IMR-90 (cell line): Measurements from ENCODE around the gene MAML2. TPM values are rescaled to one million over a fixed set of nuclear protein-coding genes. Genes with fewer than 3 reads are reported as not detected.

Source experiments
- ATAC-seq: fragments of 200-7000 bp; cut with Tn5 transposase; 2 replicates; pipeline ENCODE4 v1.9.1; 2020; ENCODE audit warnings: low read depth, mild to moderate bottlenecking, moderate library complexity
- BruUV-seq: library from RNA; stranded (reverse); fragments of 400-500 nt; replicated peaks from 2 replicates; lab custom pipeline; 2021; lab: Mats Ljungman, UMichigan
- CTCF ChIA-PET: fragments of 300-600 bp; formaldehyde crosslinking; extraction: SDS; loops from one replicate; lab custom pipeline; 2021; ENCODE audit warnings: antibody characterized with exemption; lab: Yijun Ruan, JAX
- POLR2A ChIA-PET: fragments of 300-600 bp; sonication (Branson Sonifier 250); formaldehyde crosslinking; loops from one replicate; lab custom pipeline; 2022; ENCODE audit warnings: antibody characterized with exemption; ENCODE audit not compliant: unreplicated experiment; lab: Charles Lee
- DNase-seq: peaks from one replicate; pipeline ENCODE4 v3.0.0; 2013
- H2AFZ ChIP-seq: replicated peaks from 2 replicates; pipeline ENCODE3; 2013; ENCODE audit warnings: low read length, mild to moderate bottlenecking; ENCODE audit not compliant: poor library complexity
- H2AK5ac ChIP-seq: 2 replicates; pipeline ENCODE4 v1.6.1; 2013; ENCODE audit warnings: low read depth, low read length, inconsistent platforms
- H2AK9ac ChIP-seq: replicated peaks from 2 replicates; pipeline ENCODE3; 2013; ENCODE audit warnings: mild to moderate bottlenecking, low read depth, low read length, moderate library complexity; ENCODE audit not compliant: poor library complexity
- H2BK120ac ChIP-seq: 2 replicates; pipeline ENCODE4 v1.6.1; 2013; ENCODE audit warnings: low read depth, low read length, inconsistent platforms
- H2BK15ac ChIP-seq: 3 replicates; pipeline ENCODE4 v1.6.1; 2013; ENCODE audit warnings: low read depth, low read length, inconsistent platforms
- H2BK20ac ChIP-seq: 2 replicates; pipeline ENCODE4 v1.6.1; 2013; ENCODE audit warnings: low read depth, mild to moderate bottlenecking, inconsistent platforms, low read length, moderate library complexity
- H2BK5ac ChIP-seq: 2 replicates; pipeline ENCODE4 v1.6.1; 2013; ENCODE audit warnings: mild to moderate bottlenecking, low read depth, low read length, inconsistent platforms; ENCODE audit not compliant: poor library complexity, severe bottlenecking
- H3K14ac ChIP-seq: replicated peaks from 2 replicates; pipeline ENCODE4 v1.6.1; 2013; ENCODE audit warnings: low read depth, low read length, inconsistent platforms
- H3K18ac ChIP-seq: 2 replicates; pipeline ENCODE4 v1.6.1; 2013; ENCODE audit warnings: low read depth, low read length, control low read depth
- H3K23ac ChIP-seq: 2 replicates; pipeline ENCODE4 v1.6.1; 2013; ENCODE audit warnings: low read depth, low read length, inconsistent platforms
- H3K27ac ChIP-seq: 2 replicates; pipeline ENCODE4 v1.5.1; 2013; ENCODE audit warnings: mild to moderate bottlenecking, control low read depth, low read length; ENCODE audit not compliant: insufficient read depth
- H3K27me3 ChIP-seq: 2 replicates; pipeline ENCODE4 v1.6.1; 2013; ENCODE audit warnings: low read length; ENCODE audit not compliant: control insufficient read depth, insufficient read depth
- H3K36me3 ChIP-seq: 2 replicates; pipeline ENCODE4 v1.6.1; 2013; ENCODE audit warnings: low read length, mixed read lengths; ENCODE audit not compliant: control insufficient read depth, insufficient read depth
- H3K4ac ChIP-seq: 2 replicates; pipeline ENCODE4 v1.6.1; 2013; ENCODE audit warnings: low read depth, low read length, inconsistent platforms
- H3K4me1 ChIP-seq: 2 replicates; pipeline ENCODE4 v1.6.1; 2013; ENCODE audit warnings: low read length, mixed read lengths; ENCODE audit not compliant: control insufficient read depth, insufficient read depth
- H3K4me2 ChIP-seq: 2 replicates; pipeline ENCODE4 v1.6.1; 2013; ENCODE audit warnings: low read depth, mild to moderate bottlenecking, control low read depth, low read length, moderate library complexity
- H3K4me3 ChIP-seq: 2 replicates; pipeline ENCODE4 v1.5.1; 2013; ENCODE audit warnings: low read depth, mild to moderate bottlenecking, control low read depth, low read length, moderate library complexity; ENCODE audit not compliant: insufficient read depth
- H3K56ac ChIP-seq: 2 replicates; pipeline ENCODE4 v1.6.1; 2013; ENCODE audit warnings: low read length, inconsistent platforms; ENCODE audit not compliant: insufficient read depth; ENCODE audit errors: extremely low read depth
- H3K79me1 ChIP-seq, 2 experiments: 2 replicates each; pipeline ENCODE4 v1.6.1; 2013; ENCODE audit warnings: low read length in 2 of 2, inconsistent platforms in 1 of 2, low read depth in 1 of 2
- H3K9ac ChIP-seq: 2 replicates; pipeline ENCODE4 v1.6.1; 2013; ENCODE audit warnings: low read depth, low read length, control low read depth
- H3K9me1 ChIP-seq: 2 replicates; pipeline ENCODE4 v1.6.1; 2013; ENCODE audit warnings: low read length, inconsistent platforms; ENCODE audit not compliant: insufficient read depth
- H3K9me3 ChIP-seq: 2 replicates; pipeline ENCODE4 v1.6.1; 2013; ENCODE audit warnings: low read length; ENCODE audit not compliant: control insufficient read depth, insufficient read depth
- H4K20me1 ChIP-seq: 2 replicates; pipeline ENCODE4 v1.6.1; 2013; ENCODE audit warnings: low read length, inconsistent platforms; ENCODE audit not compliant: insufficient read depth
- H4K5ac ChIP-seq: 2 replicates; pipeline ENCODE4 v1.6.1; 2013; ENCODE audit warnings: mild to moderate bottlenecking, low read depth, low read length, control low read depth
- H4K8ac ChIP-seq, 2 experiments: 2 replicates each; pipeline ENCODE4 v1.6.1; 2013; ENCODE audit warnings: low read depth in 2 of 2, low read length in 2 of 2, control low read depth in 1 of 2, inconsistent platforms in 1 of 2
- H4K91ac ChIP-seq: 2 replicates; pipeline ENCODE4 v1.6.1; 2013; ENCODE audit warnings: low read depth, low read length, inconsistent platforms; ENCODE audit not compliant: insufficient read depth
- BHLHE40 ChIP-seq: fragments of 150-350 bp; IDR thresholded peaks from 2 replicates; pipeline ENCODE4 v1.6.1; 2016; ENCODE audit warnings: mild to moderate bottlenecking, low read depth, low read length
- CEBPB ChIP-seq: IDR thresholded peaks from 2 replicates; pipeline ENCODE4 v1.6.1; 2012; ENCODE audit warnings: low read depth, low read length, improper control_type of control experiment
- CHD1 ChIP-seq: IDR thresholded peaks from 2 replicates; pipeline ENCODE4 v1.6.1; 2012; ENCODE audit warnings: low read depth, low read length, improper control_type of control experiment
- FOS ChIP-seq: fragments of 150-350 bp; IDR thresholded peaks from 2 replicates; pipeline ENCODE4 v1.6.1; 2016; ENCODE audit warnings: low read depth, low read length
- MAFK ChIP-seq: IDR thresholded peaks from 2 replicates; pipeline ENCODE4 v1.6.1; 2012; ENCODE audit warnings: low read depth, low read length, improper control_type of control experiment
- MAZ ChIP-seq: IDR thresholded peaks from 2 replicates; pipeline ENCODE4 v1.6.1; 2012; ENCODE audit warnings: low read depth, mild to moderate bottlenecking, low read length, improper control_type of control experiment, moderate library complexity, borderline replicate concordance
- MXI1 ChIP-seq: IDR thresholded peaks from 2 replicates; pipeline ENCODE4 v1.6.1; 2012; ENCODE audit warnings: low read depth, mild to moderate bottlenecking, low read length, moderate library complexity, borderline replicate concordance
- NFE2L2 ChIP-seq: fragments of 150-350 bp; IDR thresholded peaks from 2 replicates; pipeline ENCODE4 v1.6.1; 2016; ENCODE audit warnings: low read depth, mild to moderate bottlenecking, low read length
- POLR2A ChIP-seq: IDR thresholded peaks from 2 replicates; pipeline ENCODE4 v1.6.1; 2012; ENCODE audit warnings: mild to moderate bottlenecking, low read depth, low read length
- RAD21 ChIP-seq: IDR thresholded peaks from 2 replicates; pipeline ENCODE4 v1.6.1; 2012; ENCODE audit warnings: low read length, improper control_type of control experiment
- RCOR1 ChIP-seq: IDR thresholded peaks from 2 replicates; pipeline ENCODE4 v1.6.1; 2012; ENCODE audit warnings: mild to moderate bottlenecking, low read length, improper control_type of control experiment; ENCODE audit not compliant: insufficient replicate concordance
- RFX5 ChIP-seq: IDR thresholded peaks from 2 replicates; pipeline ENCODE4 v1.8.0; 2012; ENCODE audit warnings: low read depth, mild to moderate bottlenecking, low read length, moderate library complexity
- SMC3 ChIP-seq: fragments of 150-350 bp; IDR thresholded peaks from 2 replicates; pipeline ENCODE4 v1.6.1; 2016; ENCODE audit warnings: low read depth, mild to moderate bottlenecking, antibody characterized with exemption, low read length, moderate library complexity
- WGBS, 2 experiments: methylation state at CpG; one replicate each; pipeline versions ENCODE4 v1.1.5 to v1.1.7; 2013; ENCODE audit warnings: missing lambda C conversion rate in 2 of 2; ENCODE audit not compliant: insufficient read length in 1 of 2; ENCODE audit errors: extremely low coverage in 2 of 2; 5-methylcytosine and 5-hydroxymethylcytosine counted together
- dilution Hi-C: fragments of 300-500 bp; cut with HindIII; formaldehyde crosslinking; loops from one replicate; pipeline ENCODE4 v1.14.3; 2018; ENCODE audit warnings: low sequenced_read_pairs; ENCODE audit not compliant: unreplicated experiment
- in situ Hi-C: fragments of 300-500 bp; cut with MboI; formaldehyde crosslinking; loops from 3 replicates; pipeline ENCODE4 v1.14.3; 2019; ENCODE audit warnings: low sequenced_read_pairs, inconsistent platforms, mixed read lengths
- intact Hi-C: fragments of 100-400 bp; cut with micrococcal nuclease; formaldehyde crosslinking; loops from 2 replicates; pipeline ENCODE4 v1.10.0; 2022
- polyA plus RNA-seq, 3 experiments: library from polyadenylated mRNA; depleted of rRNA; stranded (reverse); fragments of >200 nt; gene quantifications; 2 replicates each; pipeline ENCODE4 v1.2.3, GENCODE V29; 2012; ENCODE audit warnings: low replicate concordance in 1 of 3
- total RNA-seq: library from RNA; depleted of rRNA; stranded (reverse); fragments of >200 nt; gene quantifications from 2 replicates; pipeline ENCODE4 v1.2.3, GENCODE V29; 2012
- TF ChIP-seq, protein P1 (sequence below): conservative IDR thresholded peaks from 2 replicates; pipeline ENCODE4 v1.5.1; 2012; ENCODE audit warnings: mild to moderate bottlenecking, low read depth, low read length, improper control_type of control experiment
- TF ChIP-seq, protein P2 (sequence below): fragments of 150-350 bp; IDR thresholded peaks from 2 replicates; pipeline ENCODE4 v1.6.1; 2017; ENCODE audit warnings: mild to moderate bottlenecking, antibody characterized with exemption, low read length, low read depth
- TF ChIP-seq, protein P3 (sequence below): fragments of 150-350 bp; IDR thresholded peaks from 2 replicates; pipeline ENCODE4 v1.6.1; 2016; ENCODE audit warnings: low read depth, mild to moderate bottlenecking, low read length, moderate library complexity, borderline replicate concordance

MAML2 gene
- total and polyA plus RNA-seq, 2 of the 4 experiments (the other 2 are of a cell fraction) = 15.0 to 19.5 TPM

DNA sequence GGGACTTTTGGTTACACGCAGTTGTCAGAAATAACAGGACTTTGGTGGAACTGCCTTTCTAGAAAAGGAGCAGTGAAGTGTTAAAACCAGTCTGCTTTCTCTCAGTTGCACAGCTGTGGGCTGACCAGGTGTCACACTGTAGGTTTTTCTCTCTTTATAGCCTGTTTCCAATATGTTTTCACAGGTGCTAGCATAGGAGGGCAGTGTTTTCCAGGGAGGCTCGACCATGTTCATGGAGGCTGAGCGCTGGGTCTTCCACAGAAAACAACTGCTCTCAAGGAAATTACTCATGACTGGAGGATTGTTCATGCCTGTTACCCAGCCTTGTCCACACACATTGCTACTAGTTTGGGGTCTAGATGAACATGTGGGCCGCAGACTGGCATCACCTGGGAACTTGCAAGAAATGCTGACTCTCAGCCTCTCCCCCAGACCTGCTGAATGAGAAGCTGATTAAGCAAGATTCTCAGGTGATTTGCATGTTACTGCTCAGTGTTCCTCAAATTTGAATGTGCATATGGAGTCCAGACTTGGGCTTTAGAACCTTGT lies 157.7 kb downstream of the MAML2 start:
- Histone ChIP-seq H2BK15ac (0 out of 3 replicates have a peak overlapping the region, but pooled peaks have one; percentile 3), H3K56ac (no peak overlapping the region), H3K4ac (peak overlapping the region; percentile 8), H2BK5ac (no peak overlapping the region), H3K4me3 (no peak overlapping the region), H2AK5ac (peak overlapping the region; percentile 30; the same call in 1 of the 2 replicates), H2BK20ac (no peak overlapping the region), H3K9me3 (no peaks in the 10 kb centered on the region), H3K9ac (no peak overlapping the region), H3K4me2 (no peak overlapping the region), H3K14ac (0 out of 2 replicates have a peak overlapping the region, but pooled peaks have one; percentile 22), H2AFZ (no peak overlapping the region), H3K23ac (no peak overlapping the region), H3K27ac (no peak overlapping the region), H4K20me1 (no peaks in the 10 kb centered on the region), H3K4me1 (peaks cover 9% of the 10 kb centered on the region; the same call in 1 of the 2 replicates), H4K5ac (no peak overlapping the region), H3K36me3 (no peaks in the 10 kb centered on the region), H4K8ac (no peak overlapping the region), H2AK9ac (no peak overlapping the region), H3K79me1 (peaks cover 19 to 50% of the 10 kb centered on the region in 2 experiments), H3K9me1 (0 out of 2 replicates have a peak, but pooled peaks cover 5% of the 10 kb centered on the region), H4K91ac (0 out of 2 replicates have a peak overlapping the region, but pooled peaks have one; percentile 11), H2BK120ac (no peak overlapping the region), H3K27me3 (no peaks in the 10 kb centered on the region), H3K18ac (no peak overlapping the region)
- ATAC-seq (no peak), DNase-seq (no peak)
- ChIA-PET CTCF (no interaction called here), POLR2A (no interaction called here)
- BruUV-seq = no TSS peak
- in situ Hi-C loops (no loop called here), dilution Hi-C loops (no loop called here), intact Hi-C loops (no loop called here)
- WGBS, 2 experiments = no CpG with 5 or more reads among the region's 4 CpGs
- no peak for TF ChIP-seq MAZ
- no peak for TF ChIP-seq CHD1
- no peak for TF ChIP-seq CEBPB
- TF ChIP-seq POLR2A = no peak
- TF ChIP-seq, protein P1, sequence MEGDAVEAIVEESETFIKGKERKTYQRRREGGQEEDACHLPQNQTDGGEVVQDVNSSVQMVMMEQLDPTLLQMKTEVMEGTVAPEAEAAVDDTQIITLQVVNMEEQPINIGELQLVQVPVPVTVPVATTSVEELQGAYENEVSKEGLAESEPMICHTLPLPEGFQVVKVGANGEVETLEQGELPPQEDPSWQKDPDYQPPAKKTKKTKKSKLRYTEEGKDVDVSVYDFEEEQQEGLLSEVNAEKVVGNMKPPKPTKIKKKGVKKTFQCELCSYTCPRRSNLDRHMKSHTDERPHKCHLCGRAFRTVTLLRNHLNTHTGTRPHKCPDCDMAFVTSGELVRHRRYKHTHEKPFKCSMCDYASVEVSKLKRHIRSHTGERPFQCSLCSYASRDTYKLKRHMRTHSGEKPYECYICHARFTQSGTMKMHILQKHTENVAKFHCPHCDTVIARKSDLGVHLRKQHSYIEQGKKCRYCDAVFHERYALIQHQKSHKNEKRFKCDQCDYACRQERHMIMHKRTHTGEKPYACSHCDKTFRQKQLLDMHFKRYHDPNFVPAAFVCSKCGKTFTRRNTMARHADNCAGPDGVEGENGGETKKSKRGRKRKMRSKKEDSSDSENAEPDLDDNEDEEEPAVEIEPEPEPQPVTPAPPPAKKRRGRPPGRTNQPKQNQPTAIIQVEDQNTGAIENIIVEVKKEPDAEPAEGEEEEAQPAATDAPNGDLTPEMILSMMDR = no peak
- no peak for TF ChIP-seq NFE2L2
- no peak for TF ChIP-seq MXI1
- TF ChIP-seq, protein P2, sequence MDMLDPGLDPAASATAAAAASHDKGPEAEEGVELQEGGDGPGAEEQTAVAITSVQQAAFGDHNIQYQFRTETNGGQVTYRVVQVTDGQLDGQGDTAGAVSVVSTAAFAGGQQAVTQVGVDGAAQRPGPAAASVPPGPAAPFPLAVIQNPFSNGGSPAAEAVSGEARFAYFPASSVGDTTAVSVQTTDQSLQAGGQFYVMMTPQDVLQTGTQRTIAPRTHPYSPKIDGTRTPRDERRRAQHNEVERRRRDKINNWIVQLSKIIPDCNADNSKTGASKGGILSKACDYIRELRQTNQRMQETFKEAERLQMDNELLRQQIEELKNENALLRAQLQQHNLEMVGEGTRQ = no peak
- TF ChIP-seq RFX5 = no peak
- TF ChIP-seq SMC3 = no peak
- no peak for TF ChIP-seq FOS
- TF ChIP-seq, protein P3, sequence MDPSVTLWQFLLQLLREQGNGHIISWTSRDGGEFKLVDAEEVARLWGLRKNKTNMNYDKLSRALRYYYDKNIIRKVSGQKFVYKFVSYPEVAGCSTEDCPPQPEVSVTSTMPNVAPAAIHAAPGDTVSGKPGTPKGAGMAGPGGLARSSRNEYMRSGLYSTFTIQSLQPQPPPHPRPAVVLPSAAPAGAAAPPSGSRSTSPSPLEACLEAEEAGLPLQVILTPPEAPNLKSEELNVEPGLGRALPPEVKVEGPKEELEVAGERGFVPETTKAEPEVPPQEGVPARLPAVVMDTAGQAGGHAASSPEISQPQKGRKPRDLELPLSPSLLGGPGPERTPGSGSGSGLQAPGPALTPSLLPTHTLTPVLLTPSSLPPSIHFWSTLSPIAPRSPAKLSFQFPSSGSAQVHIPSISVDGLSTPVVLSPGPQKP = no peak
- no peak for TF ChIP-seq RCOR1
- TF ChIP-seq MAFK = no peak
- no peak for TF ChIP-seq BHLHE40
- TF ChIP-seq RAD21 = no peak
